Globus pallidus (tissue), 1 donor: Measurements from ENCODE around the gene ABLIM2.

ENCODE experiments used
- DNase-seq: peaks from one replicate; pipeline ENCODE4 v3.0.0-alpha.2; 2015; ENCODE audit warnings: low spot score

Gene ABLIM2

GRCh38 chr4:8000721-8001491 lies 157.7 kb downstream of the ABLIM2 start:
- no peak for DNase-seq

- DNase-seq: no peak
Observed at GRCh38 chr4:8000247-8000646, 158.4 kb downstream of the ABLIM2 start.

- DNase-seq: no peak
Observed at GRCh38 chr4:7999695-8000094, 158.9 kb downstream of the ABLIM2 start.

- no peak for DNase-seq
Observed at GRCh38 chr4:7999279-7999678, 159.3 kb downstream of the ABLIM2 start.

- DNase-seq: no peak
Observed at GRCh38 chr4:7998447-7998846, 160.2 kb downstream of the ABLIM2 start.

GRCh38 chr4:7995866-7996265 lies 162.7 kb downstream of the ABLIM2 start:
- no peak for DNase-seq

GRCh38 chr4:7995135-7995534 lies 163.5 kb downstream of the ABLIM2 start:
- no peak for DNase-seq

- DNase-seq: no peak
Observed at GRCh38 chr4:7993671-7994070, 164.9 kb downstream of the ABLIM2 start.

- DNase-seq: no peak
Observed at GRCh38 chr4:7992846-7993245, 165.8 kb downstream of the ABLIM2 start.

GRCh38 chr4:7990807-7991459 lies 167.7 kb downstream of the ABLIM2 start:
- no peak for DNase-seq

- no peak for DNase-seq
Observed at GRCh38 chr4:7989654-7990053, 169.0 kb downstream of the ABLIM2 start.

GRCh38 chr4:7988437-7988836 lies 170.2 kb downstream of the ABLIM2 start:
- DNase-seq: no peak

- peak; percentile 53 for DNase-seq
Observed at GRCh38 chr4:7987148-7987989, 171.2 kb downstream of the ABLIM2 start.

- no peak for DNase-seq
Observed at GRCh38 chr4:7985891-7986441, 172.6 kb downstream of the ABLIM2 start.

- no peak for DNase-seq
Observed at GRCh38 chr4:7985072-7985471, 173.5 kb downstream of the ABLIM2 start.

- DNase-seq: no peak
Observed at GRCh38 chr4:7984286-7984925, 174.2 kb downstream of the ABLIM2 start.

- DNase-seq: no peak
Observed at GRCh38 chr4:7983296-7983695, 175.3 kb downstream of the ABLIM2 start.

GRCh38 chr4:7981738-7982394 lies 176.7 kb downstream of the ABLIM2 start:
- DNase-seq: no peak

GRCh38 chr4:7980036-7980435 lies 178.6 kb downstream of the ABLIM2 start:
- no peak for DNase-seq

- no peak for DNase-seq
Observed at GRCh38 chr4:7979652-7979968, 179.0 kb downstream of the ABLIM2 start.

GRCh38 chr4:7978907-7979651 lies 179.5 kb downstream of the ABLIM2 start:
- no peak for DNase-seq
